Activated naive CD4-positive, alpha-beta T cell treated with anti-CD3 and anti-CD28 coated beads, Interleukin-2, amount 50 U/mL, for 24 hours (primary cell): ENCODE data around the gene MUSK.

Experiments
- H3K27ac Mint-ChIP-seq: one replicate; pipeline ENCODE4 v1.8.0; 2021; ENCODE audit warnings: mild to moderate bottlenecking, mixed read lengths
- H3K27me3 Mint-ChIP-seq: one replicate; pipeline ENCODE4 v1.8.0; 2021; ENCODE audit warnings: mixed read lengths
- H3K36me3 Mint-ChIP-seq: one replicate; pipeline ENCODE4 v1.8.0; 2021; ENCODE audit warnings: mixed read lengths
- H3K4me1 Mint-ChIP-seq: one replicate; pipeline ENCODE4 v1.8.0; 2021; ENCODE audit warnings: mixed read lengths
- H3K4me3 Mint-ChIP-seq: one replicate; pipeline ENCODE4 v1.8.0; 2021; ENCODE audit warnings: mild to moderate bottlenecking, mixed read lengths
- H3K9me3 Mint-ChIP-seq: one replicate; pipeline ENCODE4 v1.8.0; 2021; ENCODE audit warnings: mixed read lengths

Gene MUSK

GRCh38 chr9:110837401-110838005 is 168.9 kb downstream of the MUSK start:
- Mint-ChIP-seq H3K9me3 (no peaks in the 10 kb centered on the region), H3K27me3 (no peaks in the 10 kb centered on the region), H3K36me3 (no peaks in the 10 kb centered on the region), H3K4me1 (no peaks in the 10 kb centered on the region), H3K4me3 (no peak overlapping the region), H3K27ac (no peak overlapping the region)

GRCh38 chr9:110842169-110842568 is 173.6 kb downstream of the MUSK start:
- Mint-ChIP-seq H3K27me3 (peaks cover 1% of the 10 kb centered on the region), H3K9me3 (no peaks in the 10 kb centered on the region), H3K4me3 (no peak overlapping the region), H3K36me3 (no peaks in the 10 kb centered on the region), H3K27ac (no peak overlapping the region), H3K4me1 (no peaks in the 10 kb centered on the region)

- peaks cover 1% of the 10 kb centered on the region for H3K27me3 Mint-ChIP-seq
- no peaks in the 10 kb centered on the region for H3K9me3 Mint-ChIP-seq
- H3K36me3 Mint-ChIP-seq = no peaks in the 10 kb centered on the region
- no peak overlapping the region for H3K4me3 Mint-ChIP-seq
- H3K27ac Mint-ChIP-seq = no peak overlapping the region
- H3K4me1 Mint-ChIP-seq = no peaks in the 10 kb centered on the region
These were observed 174.4 kb downstream of the MUSK start for GRCh38 chr9:110842986-110843385.

- Mint-ChIP-seq H3K4me1 (no peaks in the 10 kb centered on the region), H3K27ac (no peak overlapping the region), H3K4me3 (no peak overlapping the region), H3K36me3 (no peaks in the 10 kb centered on the region), H3K9me3 (peaks cover 3% of the 10 kb centered on the region), H3K27me3 (peaks cover 1% of the 10 kb centered on the region)
These were observed 175.5 kb downstream of the MUSK start for GRCh38 chr9:110844121-110844520.

GRCh38 chr9:110846215-110846614 is 177.6 kb downstream of the MUSK start:
- no peaks in the 10 kb centered on the region for H3K36me3 Mint-ChIP-seq
- peaks cover 1% of the 10 kb centered on the region for H3K27me3 Mint-ChIP-seq
- no peak overlapping the region for H3K27ac Mint-ChIP-seq

GRCh38 chr9:110847671-110848070 is 179.1 kb downstream of the MUSK start:
- Mint-ChIP-seq H3K27ac (no peak overlapping the region), H3K9me3 (peaks cover 3% of the 10 kb centered on the region), H3K27me3 (peaks cover 1% of the 10 kb centered on the region), H3K4me1 (no peaks in the 10 kb centered on the region), H3K36me3 (no peaks in the 10 kb centered on the region), H3K4me3 (no peak overlapping the region)

More at GRCh38 chr9:110846215-110846614, 177.6 kb downstream of the MUSK start:
- H3K4me1 Mint-ChIP-seq = no peaks in the 10 kb centered on the region
- H3K9me3 Mint-ChIP-seq = peaks cover 3% of the 10 kb centered on the region
- H3K4me3 Mint-ChIP-seq = no peak overlapping the region

GRCh38 chr9:110850401-110851135 is 182.0 kb downstream of the MUSK start:
- Mint-ChIP-seq H3K36me3 (no peaks in the 10 kb centered on the region), H3K9me3 (peaks cover 12% of the 10 kb centered on the region), H3K4me1 (no peaks in the 10 kb centered on the region), H3K27ac (no peak overlapping the region), H3K4me3 (no peak overlapping the region), H3K27me3 (no peaks in the 10 kb centered on the region)
